HEK293 (cell line): ENCODE data around the gene RSPO4.

Source experiments
- CTCF ChIA-PET: fragments of 350-600 bp; formaldehyde crosslinking; extraction: SDS; loops from one replicate; lab custom pipeline; 2021; ENCODE audit warnings: antibody characterized with exemption; lab: Yijun Ruan, JAX
- POLR2A ChIA-PET: fragments of 300-600 bp; formaldehyde crosslinking; extraction: SDS; loops from one replicate; lab custom pipeline; 2020; ENCODE audit warnings: antibody characterized with exemption, inconsistent platforms; lab: Yijun Ruan, JAX
- H3K27ac ChIP-seq: fragments of 200-500 bp; sonication (Bioruptor generic); 2 replicates; pipeline ENCODE4 v1.5.1; 2014; ENCODE audit warnings: low read depth, low read length, control low read depth, inconsistent platforms; ENCODE audit errors: extremely low read depth
- H3K36me3 ChIP-seq, 2 experiments: fragments of 200-500 bp in 1 of 2; sonication (Bioruptor generic) in 1 of 2; 1 replicate in 1 of 2; 2 replicates in 1 of 2; pipeline ENCODE4 v1.5.1; 2014 to 2017; ENCODE audit warnings: inconsistent platforms in 2 of 2, low read length in 2 of 2; ENCODE audit not compliant: control insufficient read depth in 2 of 2, insufficient read depth in 1 of 2
- H3K4me1 ChIP-seq: fragments of 200-500 bp; sonication (Bioruptor generic); 2 replicates; pipeline ENCODE4 v1.5.1; 2014; ENCODE audit warnings: mild to moderate bottlenecking, low read length, inconsistent platforms; ENCODE audit not compliant: control insufficient read depth, insufficient read depth
- H3K4me3 ChIP-seq: 2 replicates; pipeline ENCODE4 v1.5.1; 2011; ENCODE audit warnings: low read depth, mild to moderate bottlenecking, control low read depth, low read length, moderate library complexity
- H3K9me3 ChIP-seq: fragments of 200-500 bp; sonication (Bioruptor generic); 2 replicates; pipeline ENCODE4 v1.5.1; 2014; ENCODE audit warnings: low read depth, low read length, inconsistent platforms; ENCODE audit not compliant: control insufficient read depth, insufficient read depth
- AEBP2 ChIP-seq: fragments of 450-650 bp; formaldehyde crosslinking; IDR thresholded peaks from 2 replicates; pipeline ENCODE4 v1.5.1; 2016; ENCODE audit warnings: missing biosample characterization, missing genetic modification characterization, borderline replicate concordance
- BCL11B ChIP-seq: fragments of 450-650 bp; formaldehyde crosslinking; IDR thresholded peaks from 2 replicates; pipeline ENCODE4 v1.5.1; 2016; ENCODE audit warnings: low read depth, missing biosample characterization, missing genetic modification characterization
- EGR2 ChIP-seq: fragments of 450-650 bp; formaldehyde crosslinking; IDR thresholded peaks from 2 replicates; pipeline ENCODE4 v1.5.1; 2016; ENCODE audit warnings: low read depth, missing biosample characterization, missing genetic modification characterization
- MZF1 ChIP-seq: fragments of 450-650 bp; formaldehyde crosslinking; IDR thresholded peaks from 2 replicates; pipeline ENCODE4 v1.5.1; 2017; ENCODE audit warnings: missing biosample characterization, missing genetic modification characterization, borderline replicate concordance
- PBX3 ChIP-seq: sonication (generic); formaldehyde crosslinking; IDR thresholded peaks from 2 replicates; pipeline ENCODE4 v1.8.1; 2022; ENCODE audit warnings: mild to moderate bottlenecking, moderate library complexity, missing genetic modification reagents
- REPIN1 ChIP-seq: fragments of 450-650 bp; formaldehyde crosslinking; IDR thresholded peaks from 2 replicates; pipeline ENCODE4 v1.5.1; 2017; ENCODE audit warnings: missing biosample characterization, missing genetic modification characterization, low read depth
- SCRT1 ChIP-seq: fragments of 450-650 bp; formaldehyde crosslinking; IDR thresholded peaks from 2 replicates; pipeline ENCODE4 v1.5.1; 2016; ENCODE audit warnings: missing biosample characterization, missing genetic modification characterization, borderline replicate concordance
- ZBTB11 ChIP-seq: fragments of 450-650 bp; formaldehyde crosslinking; conservative IDR thresholded peaks from 2 replicates; pipeline ENCODE4 v1.5.1; 2016; ENCODE audit warnings: low read depth, missing biosample characterization, missing genetic modification characterization
- ZBTB44 ChIP-seq: fragments of 450-650 bp; IDR thresholded peaks from 2 replicates; pipeline ENCODE4 v1.5.1; 2018; ENCODE audit warnings: missing biosample characterization, mild to moderate bottlenecking, missing genetic modification characterization
- ZBTB8A ChIP-seq: fragments of 450-650 bp; formaldehyde crosslinking; IDR thresholded peaks from 2 replicates; pipeline ENCODE4 v1.5.1; 2016; ENCODE audit warnings: missing biosample characterization, missing genetic modification characterization
- ZNF155 ChIP-seq: fragments of 450-650 bp; formaldehyde crosslinking; IDR thresholded peaks from 2 replicates; pipeline ENCODE4 v1.5.1; 2016; ENCODE audit warnings: missing biosample characterization, missing genetic modification characterization
- ZNF211 ChIP-seq: fragments of 450-650 bp; formaldehyde crosslinking; IDR thresholded peaks from 2 replicates; pipeline ENCODE4 v1.5.1; 2016; ENCODE audit warnings: low read depth, missing biosample characterization, missing genetic modification characterization
- ZNF274 ChIP-seq, 2 experiments: fragments of 200-500 bp in 1 of 2; fragments of 450-650 bp in 1 of 2; sonication (Bioruptor generic) in 1 of 2; formaldehyde crosslinking in 1 of 2; IDR thresholded peaks; 2 replicates each; pipeline versions ENCODE4 v1.5.1 to v1.6.1; 2014 to 2016; ENCODE audit warnings: borderline replicate concordance in 1 of 2, inconsistent platforms in 1 of 2, low read length in 1 of 2, missing biosample characterization in 1 of 2, missing genetic modification characterization in 1 of 2
- ZNF292 ChIP-seq: fragments of 450-650 bp; formaldehyde crosslinking; IDR thresholded peaks from 2 replicates; pipeline ENCODE4 v1.5.1; 2016; ENCODE audit warnings: low read depth, missing biosample characterization, missing genetic modification characterization, borderline replicate concordance
- ZNF433 ChIP-seq: fragments of 450-650 bp; formaldehyde crosslinking; IDR thresholded peaks from 2 replicates; pipeline ENCODE4 v1.5.1; 2016; ENCODE audit warnings: missing biosample characterization, missing genetic modification characterization, low read depth
- ZNF488 ChIP-seq: fragments of 450-650 bp; formaldehyde crosslinking; IDR thresholded peaks from 2 replicates; pipeline ENCODE4 v1.5.1; 2016; ENCODE audit warnings: missing biosample characterization, missing genetic modification characterization
- ZNF530 ChIP-seq: fragments of 450-650 bp; formaldehyde crosslinking; IDR thresholded peaks from 2 replicates; pipeline ENCODE4 v1.5.1; 2016; ENCODE audit warnings: low read depth, missing biosample characterization, missing genetic modification characterization
- ZNF560 ChIP-seq: fragments of 450-650 bp; formaldehyde crosslinking; IDR thresholded peaks from 2 replicates; pipeline ENCODE4 v1.5.1; 2017; ENCODE audit warnings: missing biosample characterization, missing genetic modification characterization, borderline replicate concordance
- ZNF571 ChIP-seq: fragments of 450-650 bp; formaldehyde crosslinking; IDR thresholded peaks from 2 replicates; pipeline ENCODE4 v1.5.0; 2017; ENCODE audit warnings: missing biosample characterization, missing genetic modification characterization
- ZNF600 ChIP-seq: fragments of 450-650 bp; formaldehyde crosslinking; IDR thresholded peaks from 2 replicates; pipeline ENCODE4 v1.5.1; 2016; ENCODE audit warnings: missing biosample characterization, missing genetic modification characterization
- ZNF701 ChIP-seq: fragments of 450-650 bp; formaldehyde crosslinking; IDR thresholded peaks from 2 replicates; pipeline ENCODE4 v1.5.1; 2016; ENCODE audit warnings: missing biosample characterization, missing genetic modification characterization
- ZNF704 ChIP-seq: fragments of 450-650 bp; formaldehyde crosslinking; IDR thresholded peaks from 2 replicates; pipeline ENCODE4 v1.5.1; 2016; ENCODE audit warnings: missing biosample characterization, missing genetic modification characterization
- ZNF776 ChIP-seq: fragments of 450-650 bp; formaldehyde crosslinking; IDR thresholded peaks from 2 replicates; pipeline ENCODE4 v1.5.0; 2017; ENCODE audit warnings: missing biosample characterization, missing genetic modification characterization, borderline replicate concordance
- ZSCAN18 ChIP-seq: fragments of 450-650 bp; formaldehyde crosslinking; IDR thresholded peaks from 2 replicates; pipeline ENCODE4 v1.5.1; 2016; ENCODE audit warnings: missing biosample characterization, missing genetic modification characterization
- ZSCAN30 ChIP-seq: fragments of 450-650 bp; IDR thresholded peaks from 2 replicates; pipeline ENCODE4 v1.5.1; 2018; ENCODE audit warnings: missing biosample characterization, mild to moderate bottlenecking, missing genetic modification characterization, moderate library complexity

Gene RSPO4

GRCh38 chr20:921068-921467, 81.0 kb downstream of the RSPO4 start:
- Histone ChIP-seq H3K4me3 (no peak overlapping the region), H3K36me3 (no peaks in the 10 kb centered on the region), H3K9me3 (no peaks in the 10 kb centered on the region), H3K4me1 (no peaks in the 10 kb centered on the region), H3K27ac (no peak overlapping the region)
- TF ChIP-seq ZNF433 (tag by site-specific recombination) (no peak), ZNF704 (tag by site-specific recombination) (no peak), ZSCAN30 (tag by site-specific recombination) (no peak), ZNF211 (tag by site-specific recombination) (no peak), EGR2 (no peak), ZNF560 (no peak), ZNF600 (tag by site-specific recombination) (no peak), REPIN1 (no peak), ZNF701 (tag by site-specific recombination) (no peak), ZNF571 (no peak), ZBTB8A (tag by site-specific recombination) (no peak), ZNF274 (IDR thresholded peaks at IDR 0.05; ENCODE audit: low read length) (no peak), ZNF274 (tag by site-specific recombination; IDR thresholded peaks at IDR 0.05; ENCODE audit: borderline replicate concordance) (no peak), ZNF155 (tag by site-specific recombination) (no peak), ZNF530 (tag by site-specific recombination) (no peak), AEBP2 (tag by site-specific recombination) (no peak), ZNF776 (tag by site-specific recombination) (no peak), ZNF488 (tag by site-specific recombination) (no peak), PBX3 (CRISPR knock-in tag) (no peak)
- CTCF ChIA-PET: interaction anchor here (1.2 to 1.4 kb wide), 2 partner anchors 36 to 188 kb away, joined by 3 to 4 read pairs; no protein-coding TSS in a partner anchor
- POLR2A ChIA-PET: no interaction called here

- ChIA-PET CTCF (interaction anchor here (1.2 kb wide), 1 partner anchor 37 kb away, joined by 3 read pairs; no protein-coding TSS in a partner anchor), POLR2A (no interaction called here)
- H3K4me3 ChIP-seq: no peak overlapping the region
- no peaks in the 10 kb centered on the region for H3K9me3 ChIP-seq
- H3K36me3 ChIP-seq: no peaks in the 10 kb centered on the region
- no peak overlapping the region for H3K27ac ChIP-seq
- H3K4me1 ChIP-seq: no peaks in the 10 kb centered on the region
- no peak for TF ChIP-seq ZSCAN18 (tag by site-specific recombination)
- no peak for TF ChIP-seq ZBTB44 (tag by site-specific recombination)
- no peak for TF ChIP-seq ZNF292 (tag by site-specific recombination)
- no peak for TF ChIP-seq MZF1 (tag by site-specific recombination)
- TF ChIP-seq SCRT1 (tag by site-specific recombination): no peak
- TF ChIP-seq BCL11B: no peak
- no peak for TF ChIP-seq ZBTB11 (tag by site-specific recombination)
Measured at GRCh38 chr20:920311-920710, 81.8 kb downstream of the RSPO4 start.
